PC-9 (cell line): ENCODE results near the gene PBX4. TPM values are rescaled to one million over a fixed set of nuclear protein-coding genes. Genes with fewer than 3 reads are reported as not detected.

Experiments used
- BruUV-seq: library from RNA; stranded (reverse); fragments of 400-500 nt; replicated peaks from 2 replicates; lab custom pipeline; 2021; lab: Mats Ljungman, UMichigan
- CTCF ChIA-PET: fragments of 300-600 bp; sonication (Branson Sonifier 250); formaldehyde crosslinking; loops from one replicate; lab custom pipeline; 2022; ENCODE audit warnings: antibody characterized with exemption; lab: Charles Lee
- POLR2A ChIA-PET: fragments of 300-600 bp; sonication (Branson Sonifier 250); formaldehyde crosslinking; loops from one replicate; lab custom pipeline; 2022; ENCODE audit warnings: antibody characterized with exemption; ENCODE audit not compliant: unreplicated experiment; lab: Charles Lee
- DNase-seq, 2 experiments: peaks; one replicate each; pipeline versions ENCODE4 v3.0.0 to v3.0.0-alpha.2; 2015 to 2022; ENCODE audit warnings: mixed read lengths in 1 of 2
- H2AFZ ChIP-seq: fragments of 200-600 bp; sonication (generic); 2 replicates; pipeline ENCODE4 v1.8.1; 2017; ENCODE audit warnings: antibody characterized with exemption
- H3F3A ChIP-seq: fragments of 200-600 bp; sonication (generic); 2 replicates; pipeline ENCODE4 v1.8.1; 2017; ENCODE audit warnings: antibody characterized with exemption, mild to moderate bottlenecking, low read depth; ENCODE audit not compliant: insufficient read depth
- H3K27ac ChIP-seq: fragments of 200-600 bp; sonication (generic); 2 replicates; pipeline ENCODE4 v1.6.1; 2016; ENCODE audit warnings: mixed run types
- H3K27me3 ChIP-seq: fragments of 200-600 bp; sonication (generic); 2 replicates; pipeline ENCODE4 v1.6.1; 2016; ENCODE audit warnings: low read depth, mixed run types; ENCODE audit not compliant: insufficient read depth
- H3K36me3 ChIP-seq: fragments of 200-600 bp; sonication (generic); 2 replicates; pipeline ENCODE4 v1.6.1; 2016; ENCODE audit warnings: low read depth, mixed run types
- H3K4me1 ChIP-seq: fragments of 200-600 bp; sonication (generic); replicated peaks from 2 replicates; pipeline ENCODE4 v1.6.1; 2016; ENCODE audit warnings: mixed run types; ENCODE audit not compliant: insufficient read depth
- H3K4me2 ChIP-seq: fragments of 200-600 bp; sonication (generic); 2 replicates; pipeline ENCODE4 v1.6.1; 2017; ENCODE audit warnings: mixed run types
- H3K4me3 ChIP-seq: fragments of 200-600 bp; sonication (generic); 2 replicates; pipeline ENCODE4 v1.6.1; 2016; ENCODE audit warnings: mixed run types
- H3K79me2 ChIP-seq: fragments of 200-600 bp; sonication (generic); 2 replicates; pipeline ENCODE4 v1.6.1; 2017; ENCODE audit warnings: low read depth, mixed run types
- H3K9me2 ChIP-seq: fragments of 200-600 bp; sonication (generic); 2 replicates; pipeline ENCODE4 v1.8.1; 2017; ENCODE audit warnings: mild to moderate bottlenecking; ENCODE audit not compliant: insufficient read depth
- H3K9me3 ChIP-seq: fragments of 200-600 bp; sonication (generic); 2 replicates; pipeline ENCODE4 v1.8.1; 2016; ENCODE audit warnings: low read depth; ENCODE audit not compliant: insufficient read depth
- H4K20me1 ChIP-seq: fragments of 200-600 bp; sonication (generic); 2 replicates; pipeline ENCODE4 v1.8.1; 2017; ENCODE audit not compliant: insufficient read depth
- CTCF ChIP-seq: fragments of 200-600 bp; sonication (generic); conservative IDR thresholded peaks from 2 replicates; pipeline ENCODE4 v1.6.1; 2017; ENCODE audit warnings: mixed run types, antibody characterized with exemption, mild to moderate bottlenecking, moderate library complexity
- EZH2 ChIP-seq: fragments of 200-600 bp; sonication (generic); IDR thresholded peaks from 2 replicates; pipeline ENCODE4 v1.8.0; 2017; ENCODE audit warnings: antibody characterized with exemption, low read depth
- intact Hi-C: fragments of 100-400 bp; cut with micrococcal nuclease; formaldehyde crosslinking; loops from one replicate; pipeline ENCODE4 v1.10.0; 2022; ENCODE audit not compliant: unreplicated experiment
- total RNA-seq: library from RNA; stranded (reverse); gene quantifications from 2 replicates; pipeline ENCODE4 v1.2.3, GENCODE V29; 2021

The PBX4 gene
- total RNA-seq, 1 experiment from 2014 or later, result 5.7 TPM

GRCh38 chr19:19540064-19540714 lies 78.3 kb downstream of the PBX4 start:
- peak overlapping the region; percentile 58 for H3K4me3 ChIP-seq
- POLR2A ChIA-PET, result no interaction called here

GRCh38 chr19:19539698-19540063 lies 78.8 kb downstream of the PBX4 start:
- Histone ChIP-seq H3K36me3 (no peaks in the 10 kb centered on the region), H3K9me3 (no peaks in the 10 kb centered on the region), H3K4me3 (no peak overlapping the region), H3K4me1 (no peaks in the 10 kb centered on the region), H3K9me2 (no peaks in the 10 kb centered on the region), H2AFZ (no peak overlapping the region), H3K27ac (no peak overlapping the region), H3K27me3 (no peaks in the 10 kb centered on the region), H3F3A (peaks cover 24% of the 10 kb centered on the region; the same call in 1 of the 2 replicates), H4K20me1 (no peaks in the 10 kb centered on the region), H3K4me2 (no peak overlapping the region), H3K79me2 (no peaks in the 10 kb centered on the region)
- ChIA-PET CTCF (no interaction called here), POLR2A (no interaction called here)
- no TSS peak for BruUV-seq
- intact Hi-C loops, result loop anchor here (10.0 kb wide), 1 partner anchor 235 kb away; no protein-coding TSS in a partner anchor
- TF ChIP-seq EZH2 (no peak), CTCF (no peak)
- DNase-seq, result no peak

More at GRCh38 chr19:19540064-19540714, 78.3 kb downstream of the PBX4 start:
- TF ChIP-seq CTCF (no peak), EZH2 (no peak)
- Histone ChIP-seq H3K9me2 (no peaks in the 10 kb centered on the region), H3K9me3 (no peaks in the 10 kb centered on the region), H3K4me2 (peak overlapping the region; percentile 85), H3K4me1 (no peaks in the 10 kb centered on the region), H3K79me2 (no peaks in the 10 kb centered on the region), H3F3A (peaks cover 24% of the 10 kb centered on the region; the same call in 1 of the 2 replicates), H3K36me3 (no peaks in the 10 kb centered on the region), H2AFZ (peak overlapping the region; percentile 72), H4K20me1 (no peaks in the 10 kb centered on the region), H3K27ac (no peak overlapping the region), H3K27me3 (no peaks in the 10 kb centered on the region)
- intact Hi-C loops, result no loop called here
- no TSS peak for BruUV-seq
- CTCF ChIA-PET, result no interaction called here
- peak; percentile 49 to 62 for DNase-seq

- intact Hi-C loops, result loop anchor here (10.0 kb wide), 1 partner anchor 236 kb away; no protein-coding TSS in a partner anchor
- Histone ChIP-seq H3K36me3 (no peaks in the 10 kb centered on the region), H3K27ac (no peak overlapping the region), H3K9me2 (no peaks in the 10 kb centered on the region), H4K20me1 (no peaks in the 10 kb centered on the region), H3K4me2 (peak overlapping the region; percentile 68; the same call in 1 of the 2 replicates), H3K4me1 (no peaks in the 10 kb centered on the region), H2AFZ (no peak overlapping the region), H3F3A (peaks cover 31% of the 10 kb centered on the region; the same call in 1 of the 2 replicates), H3K4me3 (peak overlapping the region; percentile 37; the same call in 1 of the 2 replicates), H3K27me3 (no peaks in the 10 kb centered on the region), H3K79me2 (no peaks in the 10 kb centered on the region), H3K9me3 (no peaks in the 10 kb centered on the region)
- ChIA-PET POLR2A (no interaction called here), CTCF (no interaction called here)
- DNase-seq, result peak in 1 of 2 experiments; percentile 48
- no peak for TF ChIP-seq EZH2
- no peak for TF ChIP-seq CTCF
- no TSS peak for BruUV-seq
These were observed 79.7 kb downstream of the PBX4 start for GRCh38 chr19:19538785-19539166.
